Karpas-422 (cell line): Measurements from ENCODE around the gene GSK3A. TPM values are rescaled to one million over a fixed set of nuclear protein-coding genes. Genes with fewer than 3 reads are reported as not detected.

ENCODE experiments used
- DNase-seq: peaks from one replicate; pipeline ENCODE4 v3.0.0-alpha.2; 2015
- H2AFZ ChIP-seq: fragments of 200-600 bp; sonication (generic); 2 replicates; pipeline ENCODE4 v1.6.1; 2014; ENCODE audit warnings: antibody characterized with exemption, low read length, mixed read lengths
- H3K27ac ChIP-seq: fragments of 200-600 bp; sonication (generic); 2 replicates; pipeline ENCODE4 v1.5.1; 2014; ENCODE audit warnings: mild to moderate bottlenecking, low read length, moderate library complexity
- H3K27me3 ChIP-seq: fragments of 200-600 bp; sonication (generic); 2 replicates; pipeline ENCODE4 v1.6.1; 2014; ENCODE audit warnings: low read length, mixed read lengths
- H3K36me3 ChIP-seq: fragments of 200-600 bp; sonication (generic); 2 replicates; pipeline ENCODE4 v1.6.1; 2014; ENCODE audit warnings: low read length, mixed read lengths; ENCODE audit not compliant: insufficient read depth
- H3K4me1 ChIP-seq: fragments of 200-600 bp; sonication (generic); 2 replicates; pipeline ENCODE4 v1.6.1; 2014; ENCODE audit warnings: mild to moderate bottlenecking, low read length, mixed read lengths
- H3K4me2 ChIP-seq: fragments of 200-600 bp; sonication (generic); 2 replicates; pipeline ENCODE4 v1.6.1; 2014; ENCODE audit warnings: low read length, low read depth, mild to moderate bottlenecking; ENCODE audit not compliant: poor library complexity, severe bottlenecking
- H3K4me3 ChIP-seq: fragments of 200-600 bp; sonication (generic); 2 replicates; pipeline ENCODE4 v1.5.1; 2014; ENCODE audit warnings: mild to moderate bottlenecking, antibody characterized with exemption, low read length, mixed read lengths
- H3K79me2 ChIP-seq: fragments of 200-600 bp; sonication (generic); 2 replicates; pipeline ENCODE4 v1.6.1; 2014; ENCODE audit warnings: mild to moderate bottlenecking, low read length, mixed read lengths
- H3K9ac ChIP-seq: fragments of 200-600 bp; sonication (generic); 2 replicates; pipeline ENCODE4 v1.6.0; 2014; ENCODE audit warnings: low read length
- H3K9me2 ChIP-seq: fragments of 200-600 bp; sonication (generic), shearing (Covaris generic); replicated peaks from 2 replicates; pipeline ENCODE4 v1.6.0; 2014; ENCODE audit warnings: mild to moderate bottlenecking, low read length, moderate library complexity; ENCODE audit not compliant: insufficient read depth
- H3K9me3 ChIP-seq: fragments of 300-700, 200-600 bp; sonication (generic); 2 replicates; pipeline ENCODE4 v1.6.1; 2014; ENCODE audit warnings: low read length, mixed read lengths
- H4K20me1 ChIP-seq: fragments of 200-600 bp; sonication (generic); 2 replicates; pipeline ENCODE4 v1.6.1; 2014; ENCODE audit warnings: mild to moderate bottlenecking, antibody characterized with exemption, low read length, low read depth; ENCODE audit not compliant: insufficient read depth
- total RNA-seq: library from RNA; depleted of rRNA; stranded (reverse); fragments of >200 nt; shearing (Covaris generic); gene quantifications from 2 replicates; pipeline ENCODE4 v1.2.3, GENCODE V29; 2014; ENCODE audit warnings: low replicate concordance

The GSK3A gene
- total RNA-seq, 1 experiment from 2014 or later: 29.3 TPM

DNA sequence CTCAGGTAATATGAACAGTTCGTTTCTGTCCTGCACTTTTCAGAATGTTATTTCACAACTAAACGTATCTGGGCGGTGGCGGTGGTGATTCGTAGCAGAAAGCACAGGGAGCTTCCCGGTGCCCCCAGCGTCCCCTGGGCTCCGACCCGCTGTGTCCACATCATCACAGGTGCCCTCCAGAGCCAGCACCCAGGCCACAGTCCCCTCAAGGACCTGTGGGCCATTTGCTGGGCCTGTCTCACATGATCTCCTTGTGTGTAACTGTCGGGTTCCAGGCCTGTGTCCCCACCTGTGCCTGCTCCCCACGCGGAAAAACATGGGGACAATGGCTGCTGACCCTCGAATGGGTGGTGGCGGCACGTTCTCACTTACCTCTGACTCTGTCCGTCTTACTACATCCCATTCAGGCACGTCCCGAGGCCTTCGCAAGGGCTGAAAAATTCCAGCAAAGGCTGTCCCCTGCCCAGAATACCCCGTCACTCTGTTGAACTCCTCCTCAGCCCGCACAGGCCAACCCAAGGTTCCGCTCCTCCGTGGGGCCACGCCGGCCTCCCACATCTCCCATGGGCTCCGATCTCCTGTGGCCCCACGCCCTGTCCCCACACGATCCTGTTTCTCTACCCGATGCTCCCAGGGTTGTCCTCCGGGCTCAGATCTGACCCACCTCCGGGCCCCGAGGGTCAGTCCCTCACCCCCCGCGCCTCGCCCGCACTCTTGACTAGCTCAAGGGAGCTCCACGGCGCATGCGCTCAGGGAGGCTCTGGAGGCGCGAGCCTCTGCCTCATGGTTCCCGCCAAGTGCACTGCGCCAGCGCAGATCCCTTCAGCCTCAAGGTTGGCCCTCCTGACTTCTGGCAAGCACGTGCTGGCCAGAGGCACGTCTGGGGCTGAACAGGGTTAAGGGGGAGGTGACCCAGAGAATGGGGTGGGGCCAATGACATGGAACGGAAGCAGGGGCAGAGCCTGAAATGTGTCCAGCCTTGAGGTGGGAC lies 46.1 kb downstream of the GSK3A start:
- Histone ChIP-seq H3K27ac (no peak overlapping the region), H2AFZ (no peak overlapping the region), H3K9me2 (no peaks in the 10 kb centered on the region), H3K4me3 (no peak overlapping the region), H3K79me2 (no peaks in the 10 kb centered on the region), H3K4me1 (peaks cover 1% of the 10 kb centered on the region; the same call in 1 of the 2 replicates), H3K9ac (no peak overlapping the region), H3K27me3 (no peaks in the 10 kb centered on the region), H4K20me1 (no peaks in the 10 kb centered on the region), H3K36me3 (peaks cover 10% of the 10 kb centered on the region), H3K4me2 (no peak overlapping the region), H3K9me3 (peaks cover 5% of the 10 kb centered on the region)
- DNase-seq: no peak

DNA sequence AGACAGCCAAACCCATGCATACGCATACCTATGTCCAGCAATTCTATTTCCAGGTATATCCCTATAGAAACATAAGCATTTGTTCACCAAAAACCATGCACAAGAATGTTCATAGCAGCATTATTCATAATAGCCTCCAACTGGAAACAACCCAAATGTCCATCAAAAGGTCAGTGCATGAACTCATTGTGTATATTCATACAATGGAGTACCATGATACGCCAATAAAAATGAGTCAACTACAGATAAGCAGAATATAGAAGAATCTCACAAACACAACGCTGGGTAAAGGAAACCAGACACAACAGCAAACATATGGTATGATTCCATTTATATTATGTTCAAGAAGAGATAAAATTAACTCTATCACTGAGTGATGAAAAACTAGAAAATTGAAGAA lies 48.7 kb downstream of the GSK3A start:
- no peaks in the 10 kb centered on the region for H4K20me1 ChIP-seq
- H3K9ac ChIP-seq: no peak overlapping the region
- H3K9me2 ChIP-seq: no peaks in the 10 kb centered on the region
- H3K79me2 ChIP-seq: no peaks in the 10 kb centered on the region
- H3K4me1 ChIP-seq: no peaks in the 10 kb centered on the region
- H3K36me3 ChIP-seq: peaks cover 3% of the 10 kb centered on the region
- no peak overlapping the region for H3K4me2 ChIP-seq
- peaks cover 5% of the 10 kb centered on the region for H3K9me3 ChIP-seq
- no peak overlapping the region for H3K4me3 ChIP-seq
- no peak for DNase-seq
- no peak overlapping the region for H3K27ac ChIP-seq
- H2AFZ ChIP-seq: no peak overlapping the region
- H3K27me3 ChIP-seq: no peaks in the 10 kb centered on the region

- Histone ChIP-seq H3K9ac (no peak overlapping the region), H4K20me1 (no peaks in the 10 kb centered on the region), H3K27ac (no peak overlapping the region), H3K79me2 (no peaks in the 10 kb centered on the region), H3K9me3 (peaks cover 5% of the 10 kb centered on the region), H3K9me2 (no peaks in the 10 kb centered on the region), H3K4me1 (no peaks in the 10 kb centered on the region), H3K4me3 (no peak overlapping the region), H3K36me3 (no peaks in the 10 kb centered on the region; the same call in 1 of the 2 replicates), H3K27me3 (no peaks in the 10 kb centered on the region), H2AFZ (no peak overlapping the region), H3K4me2 (no peak overlapping the region)
- no peak for DNase-seq
Observed at GRCh38 chr19:42193294-42193693, 49.1 kb downstream of the GSK3A start.

GRCh38 chr19:42191855-42192254 lies 50.5 kb downstream of the GSK3A start:
- H3K9ac ChIP-seq: no peak overlapping the region
- no peak overlapping the region for H3K4me2 ChIP-seq
- no peaks in the 10 kb centered on the region for H3K27me3 ChIP-seq
- no peaks in the 10 kb centered on the region for H4K20me1 ChIP-seq
- peaks cover 5% of the 10 kb centered on the region for H3K9me3 ChIP-seq
- H3K4me1 ChIP-seq: no peaks in the 10 kb centered on the region
- H3K4me3 ChIP-seq: no peak overlapping the region
- H3K9me2 ChIP-seq: no peaks in the 10 kb centered on the region
- H3K27ac ChIP-seq: no peak overlapping the region
- H2AFZ ChIP-seq: no peak overlapping the region
- no peaks in the 10 kb centered on the region for H3K79me2 ChIP-seq
- no peaks in the 10 kb centered on the region; the same call in 1 of the 2 replicates for H3K36me3 ChIP-seq
- DNase-seq: no peak

GRCh38 chr19:42191330-42191729 lies 51.1 kb downstream of the GSK3A start:
- H3K36me3 ChIP-seq: no peaks in the 10 kb centered on the region; the same call in 1 of the 2 replicates
- H2AFZ ChIP-seq: no peak overlapping the region
- H3K4me1 ChIP-seq: no peaks in the 10 kb centered on the region
- H3K79me2 ChIP-seq: no peaks in the 10 kb centered on the region
- no peak overlapping the region for H3K4me2 ChIP-seq
- no peak for DNase-seq
- no peak overlapping the region for H3K27ac ChIP-seq
- H3K9me2 ChIP-seq: no peaks in the 10 kb centered on the region
- no peak overlapping the region for H3K9ac ChIP-seq
- no peaks in the 10 kb centered on the region for H3K27me3 ChIP-seq
- H4K20me1 ChIP-seq: no peaks in the 10 kb centered on the region
- no peak overlapping the region for H3K4me3 ChIP-seq
- H3K9me3 ChIP-seq: peaks cover 5% of the 10 kb centered on the region

DNA sequence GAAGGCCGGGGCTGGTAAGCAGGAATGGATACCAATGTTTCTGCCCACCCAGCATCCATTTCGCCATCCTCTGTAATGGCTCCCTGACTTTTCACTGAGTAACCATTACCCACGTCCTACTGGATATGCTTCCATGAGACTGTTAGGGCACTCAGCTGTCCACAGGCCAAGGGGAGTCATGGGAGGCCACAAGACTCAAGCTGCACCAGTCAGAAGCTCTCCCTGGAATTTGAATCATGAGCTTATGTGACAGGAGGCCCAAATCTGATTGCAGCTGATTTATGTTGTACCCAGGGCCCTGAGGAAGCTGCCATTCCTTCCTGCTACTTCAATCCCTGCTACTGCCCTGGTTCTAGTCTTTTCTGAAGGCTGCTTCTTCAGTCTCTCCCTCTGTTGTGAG lies 53.3 kb downstream of the GSK3A start:
- no peak overlapping the region for H3K4me2 ChIP-seq
- no peak overlapping the region for H3K4me3 ChIP-seq
- no peak overlapping the region for H3K9ac ChIP-seq
- DNase-seq: no peak
- H3K27ac ChIP-seq: no peak overlapping the region
- no peak overlapping the region for H2AFZ ChIP-seq
- no peaks in the 10 kb centered on the region; the same call in 1 of the 2 replicates for H3K36me3 ChIP-seq
- H3K27me3 ChIP-seq: no peaks in the 10 kb centered on the region
- peaks cover 1% of the 10 kb centered on the region for H3K4me1 ChIP-seq
- peaks cover 5% of the 10 kb centered on the region for H3K9me3 ChIP-seq
- H4K20me1 ChIP-seq: no peaks in the 10 kb centered on the region
- no peaks in the 10 kb centered on the region for H3K79me2 ChIP-seq
- no peaks in the 10 kb centered on the region for H3K9me2 ChIP-seq

DNA sequence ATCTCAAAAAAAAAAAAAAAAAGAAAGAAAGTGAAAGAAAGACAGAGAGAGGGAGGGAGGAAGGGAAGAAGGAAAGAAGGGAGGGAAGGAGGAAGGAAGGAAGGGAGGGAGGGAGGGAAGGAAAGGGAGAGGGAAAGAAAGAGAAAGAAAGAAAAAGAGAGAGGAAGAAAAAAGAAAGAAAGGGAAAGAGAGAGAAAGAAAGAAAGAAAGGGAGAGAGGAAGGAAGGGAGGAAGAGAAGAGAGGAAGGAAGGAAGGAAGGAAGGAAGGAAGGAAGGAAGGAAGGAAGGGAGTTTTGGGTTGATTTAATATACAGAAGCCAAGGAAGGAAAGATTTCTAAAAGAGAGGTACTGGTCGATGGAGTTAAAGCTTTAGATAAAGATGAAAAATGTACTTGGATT lies 53.7 kb downstream of the GSK3A start:
- H3K79me2 ChIP-seq: no peaks in the 10 kb centered on the region
- H4K20me1 ChIP-seq: no peaks in the 10 kb centered on the region

DNA sequence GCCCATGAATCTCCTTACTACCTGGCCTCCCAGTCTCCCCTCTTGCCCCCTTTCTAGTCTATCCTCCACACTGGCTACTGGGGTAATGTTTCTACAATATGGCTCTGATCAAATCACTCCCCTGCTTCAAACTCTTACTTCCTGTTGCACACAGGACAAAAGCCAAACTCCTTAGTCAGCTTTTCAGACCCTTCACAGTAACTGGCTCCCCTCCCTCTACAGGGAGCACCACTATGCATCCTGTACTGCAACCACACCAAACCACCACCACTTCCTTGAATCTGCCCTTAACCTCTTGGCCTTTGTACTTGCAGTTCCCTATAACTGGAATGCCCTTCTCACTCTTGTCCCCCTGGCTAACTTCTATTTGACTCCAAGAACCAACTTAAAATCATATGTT lies 57.1 kb downstream of the GSK3A start:
- no peak overlapping the region for H2AFZ ChIP-seq
- H3K27ac ChIP-seq: no peak overlapping the region
- no peak for DNase-seq
- H3K27me3 ChIP-seq: no peaks in the 10 kb centered on the region
- no peak overlapping the region for H3K9ac ChIP-seq
- no peak overlapping the region for H3K4me3 ChIP-seq
- H3K4me1 ChIP-seq: peaks cover 26% of the 10 kb centered on the region
- H3K4me2 ChIP-seq: no peak overlapping the region
- no peaks in the 10 kb centered on the region for H4K20me1 ChIP-seq
- H3K79me2 ChIP-seq: no peaks in the 10 kb centered on the region
- no peaks in the 10 kb centered on the region for H3K9me2 ChIP-seq
- H3K9me3 ChIP-seq: no peaks in the 10 kb centered on the region
- H3K36me3 ChIP-seq: no peaks in the 10 kb centered on the region

More for the DNA sequence above, 53.7 kb downstream of the GSK3A start:
- Histone ChIP-seq H3K4me1 (peaks cover 6% of the 10 kb centered on the region), H3K4me2 (no peak overlapping the region), H3K27ac (no peak overlapping the region), H3K9me2 (no peaks in the 10 kb centered on the region), H3K9ac (no peak overlapping the region), H2AFZ (no peak overlapping the region), H3K4me3 (no peak overlapping the region), H3K27me3 (no peaks in the 10 kb centered on the region), H3K9me3 (peaks cover 4% of the 10 kb centered on the region), H3K36me3 (no peaks in the 10 kb centered on the region; the same call in 1 of the 2 replicates)
- no peak for DNase-seq
